B cell (primary cell): ENCODE data around the gene GOLPH3. TPM values are rescaled to one million over a fixed set of nuclear protein-coding genes. Genes with fewer than 3 reads are reported as not detected.

Source experiments
- ATAC-seq: fragments of 200-7000 bp; cut with Tn5 transposase; one replicate; pipeline ENCODE4 v1.10.0; 2021; ENCODE audit warnings: low read depth, mild to moderate bottlenecking, moderate number of reproducible peaks, moderate library complexity
- CTCF ChIA-PET: fragments of 350-600 bp; sonication (Branson Sonifier 250); formaldehyde crosslinking; loops from one replicate; lab custom pipeline; 2021; ENCODE audit warnings: antibody characterized with exemption, inconsistent platforms; lab: Charles Lee
- POLR2A ChIA-PET: fragments of 350-600 bp; sonication (Branson Sonifier 250); formaldehyde crosslinking; loops from one replicate; lab custom pipeline; 2021; ENCODE audit warnings: antibody characterized with exemption; lab: Charles Lee
- DNase-seq: peaks from one replicate; pipeline ENCODE4 v3.0.0; 2013
- H2AFZ ChIP-seq: 2 replicates; pipeline ENCODE4 v1.6.1; 2012; ENCODE audit warnings: mild to moderate bottlenecking, low read depth, low read length; ENCODE audit not compliant: insufficient read depth, poor library complexity, severe bottlenecking
- H3K27ac ChIP-seq, 2 donors: 1 replicate in 1 of 2; 2 replicates in 1 of 2; pipeline ENCODE4 v1.5.1; 2012 to 2013; ENCODE audit warnings: low read length in 2 of 2, mild to moderate bottlenecking in 2 of 2, moderate library complexity in 1 of 2
- H3K27me3 ChIP-seq, 4 experiments: fragments of 200-600 bp in 1 of 4; sonication (generic) in 1 of 4; replicated peaks in 1 of 4; 1 replicate in 2 of 4; 2 replicates in 2 of 4; pipeline versions ENCODE4 v1.6.1 to v1.7.0; 2013 to 2016; ENCODE audit warnings: low read length in 3 of 4, mild to moderate bottlenecking in 2 of 4, mixed read lengths in 1 of 4, moderate library complexity in 1 of 4; ENCODE audit not compliant: insufficient read depth in 4 of 4, control insufficient read depth in 3 of 4; ENCODE audit errors: control extremely low read depth in 1 of 4
- H3K36me3 ChIP-seq, 2 experiments: replicated peaks in 1 of 2; 1 replicate in 1 of 2; 2 replicates in 1 of 2; pipeline versions ENCODE4 v1.6.1 to v1.7.1; 2013; ENCODE audit warnings: low read length in 1 of 2; ENCODE audit not compliant: insufficient read depth in 2 of 2, control insufficient read depth in 1 of 2; ENCODE audit errors: control extremely low read depth in 1 of 2, extremely low read depth in 1 of 2
- H3K4me1 ChIP-seq, 2 donors: fragments of 200-600 bp in 1 of 2; sonication (generic) in 1 of 2; 1 replicate in 1 of 2; 2 replicates in 1 of 2; pipeline versions ENCODE4 v1.5.1 to v1.6.1; 2013 to 2017; ENCODE audit warnings: low read length in 2 of 2; ENCODE audit not compliant: control insufficient read depth in 2 of 2, insufficient read depth in 2 of 2
- H3K4me2 ChIP-seq: replicated peaks from 2 replicates; pipeline ENCODE3; 2012; ENCODE audit warnings: mild to moderate bottlenecking, low read depth, low read length; ENCODE audit not compliant: poor library complexity, severe bottlenecking
- H3K4me3 ChIP-seq, 5 experiments: fragments of 200-600 bp in 1 of 5; sonication (generic) in 1 of 5; 1 replicate in 3 of 5; 2 replicates in 2 of 5; pipeline versions ENCODE4 v1.5.1 to v1.7.0; 2011 to 2016; ENCODE audit warnings: low read length in 4 of 5, mild to moderate bottlenecking in 4 of 5, low read depth in 2 of 5, control low read depth in 1 of 5, moderate library complexity in 1 of 5; ENCODE audit not compliant: insufficient read depth in 1 of 5; ENCODE audit errors: control extremely low read depth in 1 of 5, extremely low read depth in 1 of 5
- H3K79me2 ChIP-seq: fragments of 200-600 bp; sonication (generic); one replicate; pipeline ENCODE4 v1.6.0; 2016; ENCODE audit warnings: low read length; ENCODE audit not compliant: control insufficient read depth, insufficient read depth
- H3K9ac ChIP-seq: fragments of 200-600 bp; sonication (generic); 2 replicates; pipeline ENCODE4 v1.6.1; 2017; ENCODE audit warnings: mild to moderate bottlenecking, low read length, moderate library complexity
- H3K9me3 ChIP-seq, 3 donors: one replicate each; pipeline versions ENCODE4 v1.6.1 to v1.7.1; 2013; ENCODE audit warnings: low read length in 2 of 3; ENCODE audit not compliant: control insufficient read depth in 2 of 3, insufficient read depth in 1 of 3; ENCODE audit errors: control extremely low read depth in 1 of 3
- H4K20me1 ChIP-seq: 2 replicates; pipeline ENCODE4 v1.6.0; 2012; ENCODE audit warnings: mild to moderate bottlenecking, low read length; ENCODE audit not compliant: insufficient read depth, control insufficient read depth, poor library complexity, severe bottlenecking
- H3K27ac Mint-ChIP-seq: one replicate; pipeline ENCODE4 v1.8.0; 2021; ENCODE audit warnings: mixed read lengths
- H3K27me3 Mint-ChIP-seq: one replicate; pipeline ENCODE4 v1.8.0; 2021; ENCODE audit warnings: mixed read lengths
- H3K4me1 Mint-ChIP-seq: one replicate; pipeline ENCODE4 v1.8.0; 2021; ENCODE audit warnings: mixed read lengths
- H3K4me3 Mint-ChIP-seq: one replicate; pipeline ENCODE4 v1.8.0; 2021; ENCODE audit warnings: mixed read lengths
- H3K9me3 Mint-ChIP-seq: one replicate; pipeline ENCODE4 v1.8.0; 2022; ENCODE audit warnings: mixed read lengths; ENCODE audit not compliant: insufficient read depth
- CTCF ChIP-seq: fragments of 200-600 bp; IDR thresholded peaks from one replicate; pipeline ENCODE4 v1.8.0; 2022; ENCODE audit warnings: antibody characterized with exemption, mild to moderate bottlenecking
- EZH2 ChIP-seq: IDR thresholded peaks from 2 replicates; pipeline ENCODE4 v1.6.1; 2012; ENCODE audit warnings: borderline replicate concordance, low read depth, mild to moderate bottlenecking, moderate library complexity, low read length; ENCODE audit not compliant: insufficient read depth, poor library complexity, severe bottlenecking
- WGBS: methylation state at CpG from one replicate; pipeline ENCODE4 v1.1.5; 2013; ENCODE audit warnings: missing lambda C conversion rate; ENCODE audit not compliant: insufficient coverage; 5-methylcytosine and 5-hydroxymethylcytosine counted together
- intact Hi-C: fragments of 100-400 bp; cut with micrococcal nuclease; formaldehyde crosslinking; loops from one replicate; pipeline ENCODE4 v1.10.0; 2022
- polyA plus RNA-seq: library from polyadenylated mRNA; depleted of rRNA; stranded (reverse); fragments of >200 nt; gene quantifications from 2 replicates; pipeline ENCODE4 v1.2.3, GENCODE V29; 2012
- total RNA-seq, 2 donors: library from RNA; stranded (reverse); fragments of 120-200 nt in 1 of 2; gene quantifications; 1 replicate in 1 of 2; 2 replicates in 1 of 2; pipeline versions ENCODE4 v1.2.3 to v1.2.4, GENCODE V29; 2013 to 2022

The GOLPH3 gene
- total and polyA plus RNA-seq, 2 donors (not counting 1 experiment from before 2014, with no cell fraction given): 16.2 to 62.6 TPM

GRCh38 chr5:32132757-32133156, 41.4 kb downstream of the GOLPH3 start:
- ChIA-PET POLR2A (no interaction called here), CTCF (no interaction called here)
- Histone ChIP-seq H3K79me2 (peaks cover 37% of the 10 kb centered on the region), H3K4me1 (no peaks in the 10 kb centered on the region), H3K9ac (no peak overlapping the region), H3K4me3 (no peak overlapping the region), H2AFZ (no peak overlapping the region), H4K20me1 (peaks cover 10% of the 10 kb centered on the region), H3K27me3 (no peaks in the 10 kb centered on the region), H3K4me2 (no peak overlapping the region), H3K27ac (no peak overlapping the region), H3K9me3 (no peaks in the 10 kb centered on the region), H3K36me3 (peaks cover 15 to 29% of the 10 kb centered on the region in 2 experiments)
- Mint-ChIP-seq H3K27me3 (no peaks in the 10 kb centered on the region), H3K4me3 (no peak overlapping the region), H3K9me3 (no peaks in the 10 kb centered on the region), H3K4me1 (peaks cover 7% of the 10 kb centered on the region), H3K27ac (no peak overlapping the region)
- TF ChIP-seq CTCF (no peak), EZH2 (no peak)
- DNase-seq: no peak
- no peak for ATAC-seq
- intact Hi-C loops: no loop called here

GRCh38 chr5:32131604-32132003, 42.5 kb downstream of the GOLPH3 start:
- no peak overlapping the region for H3K4me2 ChIP-seq

More at GRCh38 chr5:32131604-32132003, 42.5 kb downstream of the GOLPH3 start:
- TF ChIP-seq EZH2 (no peak), CTCF (no peak)
- Histone ChIP-seq H3K27ac (no peak overlapping the region), H3K79me2 (peaks cover 41% of the 10 kb centered on the region), H3K4me3 (no peak overlapping the region), H4K20me1 (peaks cover 14% of the 10 kb centered on the region), H3K27me3 (no peaks in the 10 kb centered on the region), H3K9ac (no peak overlapping the region), H3K4me1 (no peaks in the 10 kb centered on the region), H2AFZ (no peak overlapping the region), H3K36me3 (peaks cover 16 to 27% of the 10 kb centered on the region in 2 experiments), H3K9me3 (no peaks in the 10 kb centered on the region)
- peaks cover 8% of the 10 kb centered on the region for H3K4me1 Mint-ChIP-seq
- H3K4me3 Mint-ChIP-seq: no peak overlapping the region
- ATAC-seq: no peak
- ChIA-PET POLR2A (no interaction called here), CTCF (interaction anchor here (1.4 kb wide), 1 partner anchor 101 kb away, joined by 5 read pairs; no protein-coding TSS in a partner anchor)
- no peaks in the 10 kb centered on the region for H3K9me3 Mint-ChIP-seq
- H3K27ac Mint-ChIP-seq: no peak overlapping the region
- no peak for DNase-seq
- H3K27me3 Mint-ChIP-seq: no peaks in the 10 kb centered on the region
- intact Hi-C loops: no loop called here
- no CpG with 5 or more reads among the region's 1 CpG for WGBS
